Central memory CD8-positive, alpha-beta T cell (primary cell): Measurements from ENCODE around the gene CFI.
A peak's percentile ranks its signal among the peaks of the same experiment; 100 is the strongest.
"Not testable (repeated sequence)": the region's sequence is repeated elsewhere in the genome, so short reads cannot be mapped to it uniquely, and the experiment has no call there.

ENCODE experiments used
- ATAC-seq: fragments of 150-1000 bp; cut with Tn5 transposase; replicated peaks from 2 replicates; pipeline ENCODE4 v1.10.0; 2022; ENCODE audit warnings: mild to moderate bottlenecking, moderate FRiP score, moderate number of reproducible peaks; ENCODE audit not compliant: poor library complexity, severe bottlenecking; ENCODE audit errors: extremely low read depth
- DNase-seq, 2 donors: peaks; one replicate each; pipeline ENCODE4 v3.0.0; 2021; ENCODE audit warnings: low spot score in 2 of 2
- H3K27ac Mint-ChIP-seq: one replicate; pipeline ENCODE4 v1.8.0; 2022; ENCODE audit warnings: low read depth, mild to moderate bottlenecking, moderate library complexity, mixed read lengths
- H3K27me3 Mint-ChIP-seq: one replicate; pipeline ENCODE4 v1.8.0; 2022; ENCODE audit warnings: mixed read lengths
- H3K36me3 Mint-ChIP-seq: one replicate; pipeline ENCODE4 v1.8.0; 2022; ENCODE audit warnings: mild to moderate bottlenecking, moderate library complexity, mixed read lengths; ENCODE audit not compliant: insufficient read depth
- H3K4me1 Mint-ChIP-seq: one replicate; pipeline ENCODE4 v1.8.0; 2022; ENCODE audit warnings: mixed read lengths
- H3K4me3 Mint-ChIP-seq: one replicate; pipeline ENCODE4 v1.8.0; 2022; ENCODE audit warnings: mild to moderate bottlenecking, moderate library complexity, mixed read lengths
- H3K9me3 Mint-ChIP-seq: one replicate; pipeline ENCODE4 v1.8.0; 2022; ENCODE audit warnings: mixed read lengths

CFI gene

GRCh38 chr4:109816082-109816442, 14.3 kb upstream of the CFI start:
- H3K4me1 Mint-ChIP-seq = peaks cover 43% of the 10 kb centered on the region
- no peaks in the 10 kb centered on the region for H3K9me3 Mint-ChIP-seq
- peaks cover 29% of the 10 kb centered on the region for H3K36me3 Mint-ChIP-seq
- ATAC-seq (peak; percentile 34), DNase-seq (peak; percentile 20 to 31)
- H3K4me3 Mint-ChIP-seq = peak overlapping the region; percentile 95
- H3K27me3 Mint-ChIP-seq = no peaks in the 10 kb centered on the region
- H3K27ac Mint-ChIP-seq = peak overlapping the region; percentile 98

DNA sequence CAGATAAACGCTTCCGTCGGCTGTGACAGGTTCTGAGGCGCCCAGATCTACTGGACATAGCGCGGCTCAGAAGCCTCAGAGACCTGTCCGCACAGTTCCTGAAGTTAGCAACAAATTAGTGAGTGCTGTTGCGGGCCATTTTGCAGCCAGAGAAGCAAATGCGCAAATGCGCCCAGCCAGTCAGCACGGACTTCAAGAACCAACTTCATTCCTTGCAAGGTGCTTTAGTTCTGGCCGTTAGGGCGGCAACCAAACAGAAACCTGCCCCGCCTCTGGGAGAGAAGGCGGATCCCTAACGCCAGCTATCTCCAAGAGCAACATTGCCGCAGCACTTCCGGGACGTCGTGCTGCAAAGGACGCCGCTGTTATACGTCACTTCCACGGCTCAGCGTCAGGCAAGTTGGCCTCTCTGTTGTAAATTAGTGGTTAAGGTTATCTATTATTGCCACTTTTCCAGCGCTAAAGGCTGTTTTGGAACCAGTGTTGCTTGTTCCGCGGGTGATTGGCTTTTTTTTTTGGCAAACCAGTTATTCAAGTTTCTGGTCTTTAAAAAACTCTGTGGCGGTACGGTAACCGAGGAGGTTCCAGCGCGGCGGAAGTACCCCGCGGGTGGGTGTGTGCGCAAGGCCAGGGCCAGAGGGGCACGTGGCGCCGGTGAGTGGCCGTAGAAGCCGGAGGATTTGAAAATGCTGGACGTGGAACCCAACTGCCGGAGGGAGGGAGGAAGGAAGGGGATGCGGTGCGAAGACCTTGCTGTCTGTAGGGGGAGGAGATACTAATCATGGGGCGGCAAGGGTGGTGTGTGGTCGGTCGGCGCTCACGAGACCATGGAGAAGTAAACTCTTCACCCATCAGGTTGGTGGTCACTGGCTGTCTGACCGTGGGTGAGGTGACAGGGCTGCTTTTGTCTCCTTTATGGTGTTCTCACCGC, 13.6 kb upstream of the CFI start, which contains the start of gene GAR1:
TSS of gene GAR1 (plus strand) at position 612 of the 931 bp plus-strand sequence. CDS start 403 bp downstream, outside the sequence.
- peaks cover 39% of the 10 kb centered on the region for H3K4me1 Mint-ChIP-seq
- H3K27me3 Mint-ChIP-seq = no peaks in the 10 kb centered on the region
- no peaks in the 10 kb centered on the region for H3K9me3 Mint-ChIP-seq
- DNase-seq (peak; percentile 65 to 70), ATAC-seq (peak; percentile 92)
- peak within 1 kb of the TSS; percentile 98 for H3K27ac Mint-ChIP-seq
- peak within 1 kb of the TSS; percentile 95 for H3K4me3 Mint-ChIP-seq
- H3K36me3 Mint-ChIP-seq = peaks cover 28% of the 10 kb centered on the region

DNA sequence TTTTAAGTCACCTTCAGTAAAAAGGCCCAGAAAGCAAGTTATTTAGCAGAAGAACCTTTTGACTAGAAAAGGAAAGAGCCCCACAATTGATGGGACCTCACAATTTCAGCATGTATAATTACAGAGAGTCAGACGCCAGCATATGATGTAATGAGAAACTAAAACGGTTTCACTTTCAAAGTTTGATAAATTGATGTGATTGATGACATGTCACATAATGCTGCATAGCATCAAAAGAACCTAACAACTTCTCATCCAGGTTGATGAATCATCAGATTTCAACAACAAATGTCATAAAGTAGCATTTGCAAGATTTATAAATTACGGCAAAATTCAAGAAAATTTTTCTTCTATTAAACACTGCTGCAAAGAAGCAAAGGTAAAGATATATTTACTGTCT, 9.9 kb upstream of the CFI start:
- Mint-ChIP-seq H3K4me3 (no peak overlapping the region), H3K4me1 (peaks cover 19% of the 10 kb centered on the region), H3K27ac (no peak overlapping the region), H3K36me3 (peaks cover 13% of the 10 kb centered on the region), H3K27me3 (peaks cover 10% of the 10 kb centered on the region), H3K9me3 (no peaks in the 10 kb centered on the region)
- DNase-seq = no peak
- ATAC-seq = no peak

- Mint-ChIP-seq H3K27ac (no peak overlapping the region), H3K4me3 (no peak overlapping the region), H3K36me3 (peaks cover 7% of the 10 kb centered on the region), H3K4me1 (peaks cover 10% of the 10 kb centered on the region), H3K9me3 (no peaks in the 10 kb centered on the region), H3K27me3 (peaks cover 10% of the 10 kb centered on the region)
- ATAC-seq (no peak), DNase-seq (no peak)
Measured at GRCh38 chr4:109810552-109811387, 9.0 kb upstream of the CFI start.

GRCh38 chr4:109809655-109810054, 7.9 kb upstream of the CFI start:
- H3K27me3 Mint-ChIP-seq = peaks cover 21% of the 10 kb centered on the region
- no peak overlapping the region for H3K4me3 Mint-ChIP-seq
- no peaks in the 10 kb centered on the region for H3K36me3 Mint-ChIP-seq
- DNase-seq (no peak), ATAC-seq (no peak)
- no peak overlapping the region for H3K27ac Mint-ChIP-seq
- H3K9me3 Mint-ChIP-seq = no peaks in the 10 kb centered on the region
- peaks cover 3% of the 10 kb centered on the region for H3K4me1 Mint-ChIP-seq

- DNase-seq = no peak
- no peak for ATAC-seq
Measured at GRCh38 chr4:109803924-109804571, 2.2 kb upstream of the CFI start.

GRCh38 chr4:109801099-109801789, 555 bp downstream of the CFI start:
- DNase-seq (no peak), ATAC-seq (no peak)
- Mint-ChIP-seq H3K27ac (no peak overlapping the region), H3K36me3 (no peaks in the 10 kb centered on the region), H3K9me3 (no peaks in the 10 kb centered on the region), H3K27me3 (peaks cover 15% of the 10 kb centered on the region), H3K4me3 (no peak overlapping the region), H3K4me1 (no peaks in the 10 kb centered on the region)

More at GRCh38 chr4:109803924-109804571, 2.2 kb upstream of the CFI start:
- Mint-ChIP-seq H3K27me3 (peaks cover 23% of the 10 kb centered on the region), H3K4me1 (no peaks in the 10 kb centered on the region), H3K9me3 (no peaks in the 10 kb centered on the region), H3K27ac (no peak overlapping the region), H3K4me3 (no peak overlapping the region), H3K36me3 (no peaks in the 10 kb centered on the region)

- Mint-ChIP-seq H3K36me3 (no peaks in the 10 kb centered on the region), H3K27ac (no peak overlapping the region), H3K4me1 (no peaks in the 10 kb centered on the region), H3K4me3 (no peak overlapping the region), H3K27me3 (peaks cover 21% of the 10 kb centered on the region), H3K9me3 (peaks cover 14% of the 10 kb centered on the region)
- DNase-seq (no peak), ATAC-seq (no peak)
Measured at GRCh38 chr4:109798866-109799265, 2.9 kb downstream of the CFI start.

- no peak overlapping the region for H3K4me3 Mint-ChIP-seq
- H3K9me3 Mint-ChIP-seq = peaks cover 14% of the 10 kb centered on the region
- H3K27me3 Mint-ChIP-seq = peaks cover 41% of the 10 kb centered on the region
- no peak for ATAC-seq
- H3K4me1 Mint-ChIP-seq = no peaks in the 10 kb centered on the region
- no peak for DNase-seq
- no peak overlapping the region for H3K27ac Mint-ChIP-seq
- no peaks in the 10 kb centered on the region for H3K36me3 Mint-ChIP-seq
Measured at GRCh38 chr4:109795059-109795458, 6.7 kb downstream of the CFI start.

- Mint-ChIP-seq H3K4me3 (no peak overlapping the region), H3K4me1 (no peaks in the 10 kb centered on the region), H3K27ac (no peak overlapping the region), H3K36me3 (no peaks in the 10 kb centered on the region), H3K27me3 (peaks cover 9% of the 10 kb centered on the region), H3K9me3 (no peaks in the 10 kb centered on the region)
- no peak for DNase-seq
- ATAC-seq = no peak
Measured at GRCh38 chr4:109787807-109788206, 14.0 kb downstream of the CFI start.

- DNase-seq (no peak), ATAC-seq (no peak)
- no peaks in the 10 kb centered on the region for H3K27me3 Mint-ChIP-seq
- H3K4me1 Mint-ChIP-seq = no peaks in the 10 kb centered on the region
- H3K36me3 Mint-ChIP-seq = no peaks in the 10 kb centered on the region
- H3K27ac Mint-ChIP-seq = no peak overlapping the region
- no peaks in the 10 kb centered on the region for H3K9me3 Mint-ChIP-seq
- no peak overlapping the region for H3K4me3 Mint-ChIP-seq
Measured at GRCh38 chr4:109786846-109787245, 15.0 kb downstream of the CFI start.

DNA sequence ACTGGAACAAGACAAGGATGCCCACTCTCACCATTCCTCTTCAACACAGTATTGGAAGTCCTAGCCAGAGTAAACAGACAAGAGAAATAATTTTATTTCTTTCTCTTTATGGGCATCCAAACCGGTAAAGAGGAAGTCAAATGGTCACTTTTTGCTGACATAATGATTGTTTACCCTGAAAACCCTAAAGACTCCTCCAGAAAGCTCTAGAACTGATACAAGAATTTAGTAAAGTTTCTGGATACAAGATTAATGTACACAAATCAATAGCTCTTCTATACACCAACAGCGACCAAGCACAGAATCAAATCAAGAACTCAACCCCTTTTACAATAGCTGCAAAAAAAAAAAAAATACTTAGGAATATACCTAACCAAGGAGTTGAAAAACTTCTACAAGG, 19.7 kb downstream of the CFI start:
- not testable (repeated sequence) for H3K27ac Mint-ChIP-seq, DNase-seq, H3K4me3 Mint-ChIP-seq, H3K4me1 Mint-ChIP-seq, H3K36me3 Mint-ChIP-seq, ATAC-seq, H3K9me3 Mint-ChIP-seq
- peaks cover 22% of the 10 kb centered on the region for H3K27me3 Mint-ChIP-seq
